Endothelial cell of umbilical vein (primary cell): ENCODE measurements around the gene SMC1B. TPM values are rescaled to one million over a fixed set of nuclear protein-coding genes. Genes with fewer than 3 reads are reported as not detected.

ENCODE experiments used
- BruUV-seq: library from RNA; stranded (reverse); fragments of 400-500 nt; replicated peaks from 2 replicates; lab custom pipeline; 2021; lab: Mats Ljungman, UMichigan
- CTCF ChIA-PET: fragments of 300-600, 350-600 bp; sonication (Branson Sonifier 250); formaldehyde crosslinking; loops from one replicate; lab custom pipeline; 2021; ENCODE audit warnings: antibody characterized with exemption, inconsistent platforms; lab: Charles Lee
- POLR2A ChIA-PET: fragments of 300-600, 350-600 bp; sonication (Branson Sonifier 250); formaldehyde crosslinking; loops from one replicate; lab custom pipeline; 2021; ENCODE audit warnings: antibody characterized with exemption, inconsistent platforms; lab: Charles Lee
- DNase-seq: peaks from one replicate; pipeline ENCODE4 v3.0.0-alpha.2; 2011; ENCODE audit warnings: low read depth, low spot score
- FAIRE-seq: peaks from 2 replicates; lab custom pipeline; 2011; peaks lifted over from hg19 to GRCh38; lab: Jason Lieb, UNC
- H2AFZ ChIP-seq: 2 replicates; pipeline ENCODE4 v1.6.0; 2012; ENCODE audit warnings: low read depth, low read length, control low read depth, inconsistent platforms
- H3K27ac ChIP-seq: 2 replicates; pipeline ENCODE4 v1.5.1; 2011; ENCODE audit warnings: low read depth, mild to moderate bottlenecking, control low read depth, low read length, moderate library complexity; ENCODE audit not compliant: insufficient read depth
- H3K27me3 ChIP-seq, 2 experiments: 2 replicates each; pipeline versions ENCODE4 v1.6.0 to v1.6.1; 2011; ENCODE audit warnings: low read length in 2 of 2, mixed read lengths in 1 of 2; ENCODE audit not compliant: control insufficient read depth in 2 of 2, insufficient read depth in 2 of 2
- H3K36me3 ChIP-seq, 2 experiments: 2 replicates in 1 of 2; 3 replicates in 1 of 2; pipeline ENCODE4 v1.5.1; 2011; ENCODE audit warnings: low read length in 2 of 2, mild to moderate bottlenecking in 1 of 2, moderate library complexity in 1 of 2; ENCODE audit not compliant: control insufficient read depth in 2 of 2, insufficient read depth in 2 of 2; ENCODE audit errors: extremely low read depth in 1 of 2
- H3K4me1 ChIP-seq: 3 replicates; pipeline ENCODE4 v1.5.1; 2011; ENCODE audit warnings: mild to moderate bottlenecking, low read length; ENCODE audit not compliant: control insufficient read depth, insufficient read depth; ENCODE audit errors: extremely low read depth
- H3K4me2 ChIP-seq: 2 replicates; pipeline ENCODE4 v1.6.1; 2011; ENCODE audit warnings: low read length, control low read depth, mixed read lengths; ENCODE audit not compliant: insufficient read depth
- H3K4me3 ChIP-seq, 3 experiments: fragments of 200-600 bp in 1 of 3; sonication (generic), shearing (Covaris generic) in 1 of 3; replicated peaks in 1 of 3; 2 replicates each; pipeline ENCODE4 v1.5.1; 2011 to 2016; ENCODE audit warnings: control low read depth in 3 of 3, low read length in 3 of 3, mild to moderate bottlenecking in 2 of 3, inconsistent platforms in 1 of 3, low read depth in 1 of 3, moderate library complexity in 1 of 3; ENCODE audit not compliant: insufficient read depth in 1 of 3
- H3K79me2 ChIP-seq: 2 replicates; pipeline ENCODE4 v1.6.0; 2012; ENCODE audit warnings: low read length, inconsistent platforms; ENCODE audit not compliant: control insufficient read depth, insufficient read depth
- H3K9ac ChIP-seq: replicated peaks from 2 replicates; pipeline ENCODE3; 2011; ENCODE audit warnings: low read length, control low read depth; ENCODE audit not compliant: insufficient read depth; ENCODE audit errors: extremely low read depth
- H3K9me1 ChIP-seq: replicated peaks from 3 replicates; pipeline ENCODE4 v1.6.0; 2011; ENCODE audit warnings: mild to moderate bottlenecking, low read length; ENCODE audit not compliant: control insufficient read depth, insufficient read depth; ENCODE audit errors: extremely low read depth
- H3K9me3 ChIP-seq: replicated peaks from 2 replicates; pipeline ENCODE4 v1.5.1; 2012; ENCODE audit warnings: low read length, inconsistent platforms; ENCODE audit not compliant: control insufficient read depth, insufficient read depth
- H4K20me1 ChIP-seq: replicated peaks from 2 replicates; pipeline ENCODE3; 2011; ENCODE audit warnings: mild to moderate bottlenecking, low read length; ENCODE audit not compliant: control insufficient read depth, insufficient read depth; ENCODE audit errors: extremely low read depth
- EZH2 ChIP-seq: IDR thresholded peaks from 2 replicates; pipeline ENCODE4 v1.6.1; 2012; ENCODE audit warnings: borderline replicate concordance, low read depth, mild to moderate bottlenecking, moderate library complexity, low read length, inconsistent platforms; ENCODE audit not compliant: severe bottlenecking
- FOS ChIP-seq: IDR thresholded peaks from 2 replicates; pipeline ENCODE4 v1.6.1; 2011; ENCODE audit warnings: mild to moderate bottlenecking, low read length, moderate library complexity, borderline replicate concordance; ENCODE audit not compliant: insufficient read depth
- JUN ChIP-seq: IDR thresholded peaks from 2 replicates; pipeline ENCODE4 v1.6.1; 2011; ENCODE audit warnings: borderline replicate concordance, low read depth; ENCODE audit not compliant: insufficient read length, insufficient read depth
- MYC ChIP-seq: IDR thresholded peaks from one replicate; pipeline ENCODE4 v1.6.1; 2011; ENCODE audit warnings: mild to moderate bottlenecking, low read depth, low read length
- POLR2A ChIP-seq: IDR thresholded peaks from 2 replicates; pipeline ENCODE4 v1.6.1; 2012; ENCODE audit warnings: low read depth, mild to moderate bottlenecking, control low read depth, low read length
- POLR2AphosphoS5 ChIP-seq: IDR thresholded peaks from 2 replicates; pipeline ENCODE4 v1.6.1; 2012; ENCODE audit warnings: low read depth, mild to moderate bottlenecking, control low read depth, low read length, moderate library complexity; ENCODE audit not compliant: insufficient read depth
- dilution Hi-C: fragments of 300-500 bp; cut with MboI; formaldehyde crosslinking; loops from one replicate; pipeline ENCODE4 v1.15.0; 2019; ENCODE audit warnings: low sequenced_read_pairs; ENCODE audit not compliant: extremely low pct_ligation_motif_present
- intact Hi-C: fragments of 100-400 bp; cut with micrococcal nuclease; formaldehyde crosslinking; loops from one replicate; pipeline ENCODE4 v1.10.0; 2022
- polyA plus RNA-seq, 4 experiments: library from polyadenylated mRNA; depleted of rRNA in 3 of 4; stranded (reverse) in 3 of 4; unstranded in 1 of 4; fragments of >200 nt; gene quantifications; 2 replicates each; pipeline versions ENCODE4 v1.2.1 to v1.2.3, GENCODE V29; 2011 to 2012; ENCODE audit warnings: missing spikeins in 1 of 4
- total RNA-seq: library from RNA; stranded (reverse); gene quantifications from 2 replicates; pipeline ENCODE4 v1.2.3, GENCODE V29; 2021
- TF ChIP-seq, protein P1 (sequence below), 2 donors: IDR thresholded peaks; 1 replicate in 1 of 2; 2 replicates in 1 of 2; pipeline ENCODE4 v1.5.1; 2011; ENCODE audit warnings: low read length in 2 of 2, mild to moderate bottlenecking in 2 of 2, moderate library complexity in 2 of 2, control low read depth in 1 of 2, inconsistent platforms in 1 of 2, low read depth in 1 of 2; ENCODE audit not compliant: insufficient read depth in 1 of 2; ENCODE audit errors: extremely low read depth in 1 of 2
- TF ChIP-seq, protein P2 (sequence below): IDR thresholded peaks from 2 replicates; pipeline ENCODE4 v1.6.1; 2011; ENCODE audit not compliant: insufficient read depth, insufficient read length

The SMC1B gene
- total and polyA plus RNA-seq, 2 donors (not counting 3 experiments of a cell fraction or from before 2014, with no cell fraction given), result 0.07 TPM; not detected in 1

DNA sequence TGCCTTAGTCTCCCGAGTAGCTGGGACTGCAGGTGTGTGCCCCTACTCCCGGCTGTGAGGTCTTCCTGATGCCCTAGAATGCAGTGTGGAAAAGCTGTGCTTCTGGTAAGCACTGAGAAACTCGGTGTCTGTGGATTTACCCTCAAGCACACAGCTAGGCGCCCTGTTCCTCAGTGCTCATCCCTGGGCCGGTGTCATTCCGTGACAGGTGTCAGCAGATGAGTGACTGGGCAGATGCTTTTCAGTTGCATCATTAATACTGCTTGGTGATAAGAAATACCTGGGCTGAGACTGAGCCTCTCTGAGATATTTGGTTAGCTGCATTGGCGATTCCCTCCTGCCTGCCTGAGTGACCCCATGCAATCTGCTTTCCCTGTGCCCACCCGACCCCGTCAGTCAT is 81.9 kb downstream of the SMC1B start:
- dilution Hi-C loops, result no loop called here
- no peak for TF ChIP-seq FOS
- no peak for TF ChIP-seq POLR2AphosphoS5
- TF ChIP-seq, protein P1, sequence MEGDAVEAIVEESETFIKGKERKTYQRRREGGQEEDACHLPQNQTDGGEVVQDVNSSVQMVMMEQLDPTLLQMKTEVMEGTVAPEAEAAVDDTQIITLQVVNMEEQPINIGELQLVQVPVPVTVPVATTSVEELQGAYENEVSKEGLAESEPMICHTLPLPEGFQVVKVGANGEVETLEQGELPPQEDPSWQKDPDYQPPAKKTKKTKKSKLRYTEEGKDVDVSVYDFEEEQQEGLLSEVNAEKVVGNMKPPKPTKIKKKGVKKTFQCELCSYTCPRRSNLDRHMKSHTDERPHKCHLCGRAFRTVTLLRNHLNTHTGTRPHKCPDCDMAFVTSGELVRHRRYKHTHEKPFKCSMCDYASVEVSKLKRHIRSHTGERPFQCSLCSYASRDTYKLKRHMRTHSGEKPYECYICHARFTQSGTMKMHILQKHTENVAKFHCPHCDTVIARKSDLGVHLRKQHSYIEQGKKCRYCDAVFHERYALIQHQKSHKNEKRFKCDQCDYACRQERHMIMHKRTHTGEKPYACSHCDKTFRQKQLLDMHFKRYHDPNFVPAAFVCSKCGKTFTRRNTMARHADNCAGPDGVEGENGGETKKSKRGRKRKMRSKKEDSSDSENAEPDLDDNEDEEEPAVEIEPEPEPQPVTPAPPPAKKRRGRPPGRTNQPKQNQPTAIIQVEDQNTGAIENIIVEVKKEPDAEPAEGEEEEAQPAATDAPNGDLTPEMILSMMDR (IDR thresholded peaks at IDR 0.05; ENCODE audit: extremely low read depth in 1 of 2, insufficient read depth in 1 of 2, low read depth in 1 of 2, low read length in 2 of 2), result no peak
- no peak for TF ChIP-seq POLR2A
- TF ChIP-seq JUN, result no peak
- TF ChIP-seq, protein P2, sequence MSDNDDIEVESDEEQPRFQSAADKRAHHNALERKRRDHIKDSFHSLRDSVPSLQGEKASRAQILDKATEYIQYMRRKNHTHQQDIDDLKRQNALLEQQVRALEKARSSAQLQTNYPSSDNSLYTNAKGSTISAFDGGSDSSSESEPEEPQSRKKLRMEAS, result no peak
- TF ChIP-seq MYC, result no peak
- no peak for TF ChIP-seq EZH2
- Histone ChIP-seq H3K9me1 (no peaks in the 10 kb centered on the region), H3K27me3 (no peaks in the 10 kb centered on the region), H3K79me2 (no peaks in the 10 kb centered on the region), H2AFZ (no peak overlapping the region), H3K4me2 (no peak overlapping the region), H3K36me3 (peaks cover 7 to 28% of the 10 kb centered on the region in 2 experiments), H3K9me3 (no peaks in the 10 kb centered on the region), H4K20me1 (no peaks in the 10 kb centered on the region), H3K4me3 (no peak overlapping the region), H3K27ac (no peak overlapping the region), H3K9ac (no peak overlapping the region), H3K4me1 (peaks cover 11% of the 10 kb centered on the region)
- BruUV-seq, result no TSS peak
- DNase-seq, result no peak
- FAIRE-seq, result no peak
- intact Hi-C loops, result no loop called here
- ChIA-PET POLR2A (no interaction called here), CTCF (interaction anchor here (2.2 kb wide), 1 partner anchor 14 kb away, joined by 4 read pairs; no protein-coding TSS in a partner anchor)
